LNCaP clone FGC (cell line): ENCODE measurements around the gene PLPP3.

ENCODE experiments used
- DNase-seq: peaks from one replicate; pipeline ENCODE4 v3.0.0-alpha.2; 2011; ENCODE audit warnings: low read depth
- H3K4me3 ChIP-seq: 2 replicates; pipeline ENCODE4 v1.5.1; 2011; ENCODE audit warnings: mild to moderate bottlenecking, low read depth, low read length, control low read depth
- CTCF ChIP-seq: IDR thresholded peaks from 2 replicates; pipeline ENCODE4 v1.5.1; 2012; ENCODE audit warnings: mild to moderate bottlenecking; ENCODE audit not compliant: control insufficient read depth, insufficient read depth; ENCODE audit errors: extremely low read depth

Gene PLPP3

GRCh38 chr1:56525489-56526041, 53.8 kb downstream of the PLPP3 start:
- DNase-seq: no peak
- H3K4me3 ChIP-seq: no peak overlapping the region
- TF ChIP-seq CTCF: no peak

- no peak for DNase-seq
- TF ChIP-seq CTCF: no peak
- no peak overlapping the region for H3K4me3 ChIP-seq
Observed at GRCh38 chr1:56524263-56524662, 55.1 kb downstream of the PLPP3 start.

GRCh38 chr1:56522680-56523079, 56.7 kb downstream of the PLPP3 start:
- TF ChIP-seq CTCF: no peak
- no peak overlapping the region for H3K4me3 ChIP-seq
- DNase-seq: no peak

GRCh38 chr1:56520016-56520601, 59.3 kb downstream of the PLPP3 start:
- no peak for DNase-seq
- no peak overlapping the region for H3K4me3 ChIP-seq
- TF ChIP-seq CTCF: no peak

- DNase-seq: no peak
- no peak for TF ChIP-seq CTCF
- H3K4me3 ChIP-seq: no peak overlapping the region
Observed at GRCh38 chr1:56517404-56518130, 61.8 kb downstream of the PLPP3 start.

GRCh38 chr1:56516539-56517252, 62.7 kb downstream of the PLPP3 start:
- no peak overlapping the region for H3K4me3 ChIP-seq
- no peak for TF ChIP-seq CTCF
- DNase-seq: peak; percentile 81
